ENCODE measurements around the gene SFXN4. TPM values are rescaled to one million over a fixed set of nuclear protein-coding genes. Genes with fewer than 3 reads are reported as not detected.
"Not testable (repeated sequence)": the region's sequence is repeated elsewhere in the genome, so short reads cannot be mapped to it uniquely, and the experiment has no call there.

The SFXN4 gene
- total RNA-seq, 1 donor from 2014 or later, result 15.8 TPM

DNA sequence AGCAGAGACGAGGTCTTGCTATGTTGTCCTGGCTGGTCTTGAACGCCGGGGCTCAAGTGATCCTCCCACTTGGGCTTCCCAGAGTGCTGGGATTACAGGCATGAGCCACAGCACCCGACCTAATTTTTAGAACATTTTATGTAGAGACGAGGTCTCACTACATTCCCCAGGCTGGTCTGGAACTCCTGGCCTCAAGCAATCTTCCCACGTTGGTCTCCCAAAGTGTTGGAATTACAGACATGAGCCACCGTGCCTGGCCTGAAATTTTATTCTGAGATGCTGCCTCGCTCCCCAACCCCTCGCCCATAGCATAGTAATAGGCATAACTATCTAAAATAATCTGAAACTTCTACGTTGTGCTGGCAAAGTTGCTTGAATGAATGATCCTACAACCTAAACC, 21.9 kb downstream of the SFXN4 start:
- no peak for DNase-seq (ENCODE audit: low spot score)

DNA sequence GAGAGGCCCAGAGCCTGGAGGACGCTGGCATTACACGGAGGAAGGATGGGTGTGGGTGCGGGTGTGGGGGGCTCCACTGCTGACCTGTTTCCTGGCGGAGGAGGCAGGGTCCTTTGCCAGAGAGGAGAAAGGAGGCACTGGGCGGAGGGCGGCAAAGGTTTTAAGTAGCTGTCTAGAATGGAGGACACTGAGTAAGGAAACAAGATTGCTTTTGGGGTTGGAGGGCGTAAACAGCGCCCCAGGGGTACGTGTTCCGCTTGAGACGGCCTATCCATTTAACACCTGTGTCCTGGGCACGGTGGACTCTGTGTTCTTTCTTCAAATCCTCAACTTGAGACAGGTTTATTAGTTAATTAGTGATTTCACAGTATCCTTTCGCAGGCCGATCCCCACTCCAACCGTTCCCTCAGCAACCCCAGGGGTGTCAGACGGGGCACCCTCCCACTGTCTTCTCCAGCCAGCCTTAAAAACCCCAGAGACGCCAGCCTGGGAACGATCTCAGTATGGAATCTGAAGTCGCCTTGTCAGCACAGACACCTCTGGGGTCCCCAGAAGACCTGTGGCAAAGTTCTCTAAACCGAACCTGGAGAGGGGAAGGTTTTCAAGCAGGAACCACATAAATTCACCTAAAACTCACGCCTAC, 24.8 kb downstream of the SFXN4 start:
- no peak for DNase-seq (ENCODE audit: low spot score)

GRCh38 chr10:119139464-119140067, 25.9 kb downstream of the SFXN4 start:
- no peak for DNase-seq (ENCODE audit: low spot score)

DNA sequence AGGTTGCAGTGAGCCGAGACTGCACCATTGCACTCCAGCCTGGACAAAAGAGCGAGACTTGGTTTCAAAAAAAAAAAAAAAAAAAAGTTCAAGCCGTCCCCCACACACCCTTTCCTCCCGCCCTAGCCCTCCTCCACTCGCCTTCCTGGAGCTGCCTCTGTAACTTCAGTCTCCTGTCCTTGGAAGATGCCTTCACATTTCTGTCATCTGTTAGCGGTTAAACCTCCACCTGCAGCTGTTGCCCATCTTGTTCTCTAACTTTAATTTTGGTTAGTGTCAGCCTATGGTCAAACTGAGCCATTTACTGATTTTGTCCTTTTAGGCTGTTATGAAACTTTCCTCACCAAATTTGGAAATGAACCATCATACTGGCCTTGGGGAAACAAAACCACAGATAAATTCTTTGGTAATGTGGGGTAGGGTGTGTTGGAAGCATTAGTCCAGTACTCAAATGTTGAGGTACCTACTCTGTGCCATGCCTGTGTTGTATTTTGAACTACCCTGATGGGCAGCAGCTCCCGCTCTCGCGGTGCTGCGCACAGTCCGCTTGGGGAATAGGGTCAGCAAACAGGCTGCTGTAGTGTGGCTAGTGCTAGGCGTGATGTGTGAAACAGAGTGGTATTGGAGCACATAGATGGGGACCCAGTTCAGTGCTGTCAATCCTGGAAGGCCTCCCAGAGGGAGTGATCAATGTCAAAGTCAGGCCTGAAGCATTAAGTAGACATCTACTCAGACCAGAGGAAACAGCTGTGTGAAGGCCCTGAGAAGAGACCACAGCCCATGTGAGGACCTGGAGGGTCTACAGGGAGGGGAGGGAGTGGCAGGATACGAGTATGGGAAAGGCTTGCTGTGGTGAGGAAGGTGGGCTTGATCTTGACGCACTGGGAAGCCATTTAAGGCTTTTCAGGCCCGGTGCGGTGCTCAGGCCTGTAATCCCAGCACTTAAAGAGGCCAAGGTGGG, 26.9 kb downstream of the SFXN4 start:
- DNase-seq (ENCODE audit: low spot score), result no peak

GRCh38 chr10:119137878-119138277, 27.6 kb downstream of the SFXN4 start:
- DNase-seq (ENCODE audit: low spot score), result not testable (repeated sequence)

DNA sequence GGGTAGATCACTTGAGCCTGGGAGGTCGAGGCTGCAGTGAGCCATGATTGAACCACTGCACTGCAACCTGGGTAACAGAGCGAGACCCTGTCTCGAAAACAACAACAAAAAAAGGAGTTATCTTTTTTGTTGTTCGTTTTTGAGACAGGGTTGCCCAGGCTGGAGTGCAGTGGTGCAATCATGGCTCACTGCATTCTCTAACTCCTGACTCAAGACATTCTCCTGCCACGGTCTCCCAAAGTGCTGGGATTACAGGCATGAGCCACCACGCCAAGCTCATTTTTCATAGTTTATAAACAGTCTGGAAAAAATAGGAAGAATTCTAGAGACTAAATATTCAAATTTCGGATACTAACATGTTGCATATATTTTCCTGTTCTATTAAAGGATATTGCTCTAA, 29.4 kb downstream of the SFXN4 start:
- no peak for DNase-seq (ENCODE audit: low spot score)

GRCh38 chr10:119135513-119135881, 30.0 kb downstream of the SFXN4 start:
- no peak for DNase-seq (ENCODE audit: low spot score)

- DNase-seq (ENCODE audit: low spot score), result no peak
These were observed 31.6 kb downstream of the SFXN4 start for GRCh38 chr10:119133949-119134348.

DNA sequence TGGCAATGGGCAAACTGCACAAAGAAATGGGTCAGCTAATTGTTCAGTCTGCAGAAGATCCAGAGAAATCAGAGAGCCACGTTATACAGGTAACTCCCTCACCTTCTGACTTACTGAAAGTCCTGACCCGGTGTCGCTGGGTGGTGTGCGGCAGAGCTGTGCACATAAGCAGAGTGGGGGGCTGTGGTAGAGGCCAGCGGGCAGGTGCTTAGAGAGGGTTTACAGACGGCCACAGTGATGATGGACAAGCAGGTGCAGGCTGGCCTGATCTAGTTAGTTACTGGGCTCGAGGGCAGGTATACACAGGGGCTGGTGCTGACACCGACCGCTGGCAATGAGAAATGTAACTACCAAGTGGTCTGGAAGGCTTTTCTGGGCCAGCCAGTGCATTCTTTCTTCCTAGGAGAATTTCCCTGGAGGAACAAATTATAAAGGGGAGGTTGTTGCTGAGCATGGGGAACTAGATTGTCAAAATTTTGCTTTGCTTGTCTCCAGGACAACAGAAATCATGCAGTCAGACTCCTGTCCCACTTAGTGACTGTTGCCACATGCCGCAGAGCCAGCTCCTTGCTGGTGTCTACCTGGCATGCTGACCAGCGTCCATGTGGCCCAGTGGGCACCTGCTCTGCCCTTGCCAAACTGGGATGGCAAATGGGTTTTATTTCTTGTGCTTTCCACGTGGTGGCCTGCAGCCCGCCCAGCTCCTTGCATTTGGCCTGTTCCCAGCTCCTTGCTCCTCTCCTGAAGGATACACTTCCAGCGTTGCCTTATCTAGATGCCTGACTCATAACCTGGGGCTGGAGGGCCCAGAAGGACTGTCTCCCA, 32.8 kb downstream of the SFXN4 start:
- DNase-seq (ENCODE audit: low spot score), result no peak

GRCh38 chr10:119131512-119132240, 33.8 kb downstream of the SFXN4 start:
- no peak for DNase-seq (ENCODE audit: low spot score)

- no peak for DNase-seq (ENCODE audit: low spot score)
These were observed 35.8 kb downstream of the SFXN4 start for GRCh38 chr10:119129721-119130120.

DNA sequence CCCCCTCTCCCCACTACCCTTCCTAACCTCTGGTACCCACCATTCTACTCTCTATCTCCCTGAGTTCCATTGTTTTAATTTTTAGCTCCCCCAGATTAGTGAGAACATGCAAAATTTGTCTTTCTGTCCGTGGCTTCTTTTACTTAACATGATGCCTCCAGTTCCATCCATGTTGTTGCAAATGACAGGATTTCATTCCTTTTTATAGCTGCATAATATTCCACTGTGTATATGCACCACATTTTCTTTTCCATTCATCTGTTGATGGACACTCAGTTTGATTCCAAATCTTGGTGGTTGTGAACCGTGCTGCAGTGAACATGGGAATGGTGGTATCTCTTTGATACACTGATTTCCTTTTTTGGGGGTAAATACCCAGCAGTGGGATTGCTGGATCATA, 39.6 kb downstream of the SFXN4 start:
- DNase-seq (ENCODE audit: low spot score), result no peak

- no peak for DNase-seq (ENCODE audit: low spot score)
These were observed 44.6 kb downstream of the SFXN4 start for GRCh38 chr10:119120875-119121274.

DNA sequence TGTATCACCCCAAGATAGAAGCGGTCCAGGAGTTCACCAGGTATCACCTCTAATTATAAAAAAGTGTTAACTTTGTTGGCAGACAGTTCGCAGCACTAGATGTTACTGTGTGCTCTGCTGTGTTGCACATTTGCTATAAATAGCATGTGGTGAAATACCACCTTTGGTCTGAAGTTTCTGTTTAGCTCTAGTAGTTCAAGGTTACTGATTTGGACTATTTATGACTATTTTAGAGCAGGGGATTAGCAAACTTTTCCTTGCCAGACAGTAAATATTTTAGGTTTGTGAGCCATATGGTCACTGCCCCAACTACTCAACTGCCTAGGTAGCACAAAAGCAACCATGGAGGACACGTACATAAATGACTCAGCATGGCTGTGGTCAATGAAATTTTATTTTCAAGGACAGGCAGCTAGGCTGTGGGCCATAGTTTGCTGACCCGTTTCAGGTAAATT, 45.1 kb downstream of the SFXN4 start:
- DNase-seq (ENCODE audit: low spot score), result no peak

GRCh38 chr10:119119400-119119799, 46.1 kb downstream of the SFXN4 start:
- no peak for DNase-seq (ENCODE audit: low spot score)

GRCh38 chr10:119118231-119118630, 47.3 kb downstream of the SFXN4 start:
- no peak for DNase-seq (ENCODE audit: low spot score)

DNA sequence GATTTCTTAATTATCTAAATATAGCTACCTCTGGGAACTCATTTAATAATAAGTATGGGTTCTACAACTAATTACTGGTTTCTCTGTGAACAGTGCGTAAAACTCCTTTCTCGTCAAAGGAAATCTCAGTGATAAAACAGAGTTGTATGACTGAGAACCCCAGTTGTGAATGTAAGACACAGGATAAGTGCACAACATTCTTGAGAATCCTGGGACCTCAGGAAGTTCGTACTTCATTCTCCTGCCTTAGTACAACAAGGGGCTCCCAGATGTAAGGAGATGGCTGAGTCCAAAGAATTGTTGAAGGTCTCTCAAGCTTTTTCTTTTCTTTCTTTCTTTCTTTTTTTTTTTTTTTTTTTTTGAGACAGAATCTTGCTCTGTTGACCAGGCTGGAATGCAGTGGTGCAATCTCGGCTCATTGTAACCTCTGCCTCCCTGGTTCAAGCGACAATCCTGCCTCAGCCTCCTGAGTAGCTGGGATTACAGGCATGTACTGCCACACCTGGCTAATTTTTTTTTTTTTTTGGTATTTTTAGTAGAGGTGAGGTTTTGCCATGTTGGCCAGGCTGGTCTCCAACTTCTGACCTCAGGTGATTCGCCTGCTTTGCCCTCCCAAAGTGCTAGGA, 49.1 kb downstream of the SFXN4 start:
- DNase-seq (ENCODE audit: low spot score), result no peak

- DNase-seq (ENCODE audit: low spot score), result no peak
These were observed 49.6 kb downstream of the SFXN4 start for GRCh38 chr10:119115926-119116325.

GRCh38 chr10:119113751-119114732, 51.5 kb downstream of the SFXN4 start:
- DNase-seq (ENCODE audit: low spot score), result no peak
